ENCODE measurements around the gene INPP5D.
"Not testable (repeated sequence)": the region's sequence is repeated elsewhere in the genome, so short reads cannot be mapped to it uniquely, and the experiment has no call there.

The INPP5D gene

GRCh38 chr2:233092432-233093165, 32.5 kb downstream of the INPP5D start:
- no peak for DNase-seq (ENCODE audit: low read depth in 2 of 2)

GRCh38 chr2:233093166-233093448, 33.0 kb downstream of the INPP5D start:
- no peak for DNase-seq (ENCODE audit: low read depth in 2 of 2)

GRCh38 chr2:233093721-233094120, 33.6 kb downstream of the INPP5D start:
- DNase-seq (ENCODE audit: low read depth in 2 of 2), result no peak

- DNase-seq (ENCODE audit: low read depth in 2 of 2), result no peak
Observed at GRCh38 chr2:233094614-233095013, 34.5 kb downstream of the INPP5D start.

- no peak for DNase-seq (ENCODE audit: low read depth in 2 of 2)
Observed at GRCh38 chr2:233096006-233096405, 35.9 kb downstream of the INPP5D start.

- DNase-seq (ENCODE audit: low read depth in 2 of 2), result no peak
Observed at GRCh38 chr2:233098618-233099017, 38.5 kb downstream of the INPP5D start.

GRCh38 chr2:233099820-233100191, 39.7 kb downstream of the INPP5D start:
- not testable (repeated sequence) for DNase-seq (ENCODE audit: low read depth in 2 of 2)

GRCh38 chr2:233100192-233100998, 40.3 kb downstream of the INPP5D start:
- peak; percentile 61 to 68 for DNase-seq (ENCODE audit: low read depth in 2 of 2)

- DNase-seq (ENCODE audit: low read depth in 2 of 2), result no peak
Observed at GRCh38 chr2:233101141-233101540, 41.0 kb downstream of the INPP5D start.

- no peak for DNase-seq (ENCODE audit: low read depth in 2 of 2)
Observed at GRCh38 chr2:233101816-233102215, 41.7 kb downstream of the INPP5D start.

GRCh38 chr2:233105156-233105895, 45.2 kb downstream of the INPP5D start:
- DNase-seq (ENCODE audit: low read depth in 2 of 2), result no peak

GRCh38 chr2:233105930-233106329, 45.8 kb downstream of the INPP5D start:
- DNase-seq (ENCODE audit: low read depth in 2 of 2), result no peak

- no peak for DNase-seq (ENCODE audit: low read depth in 2 of 2)
Observed at GRCh38 chr2:233107011-233107410, 46.9 kb downstream of the INPP5D start.

GRCh38 chr2:233107831-233108300, 47.7 kb downstream of the INPP5D start:
- no peak for DNase-seq (ENCODE audit: low read depth in 2 of 2)

- no peak for DNase-seq (ENCODE audit: low read depth in 2 of 2)
Observed at GRCh38 chr2:233108611-233109490, 48.7 kb downstream of the INPP5D start.

GRCh38 chr2:233111427-233111826, 51.3 kb downstream of the INPP5D start:
- no peak for DNase-seq (ENCODE audit: low read depth in 2 of 2)

- no peak for DNase-seq (ENCODE audit: low read depth in 2 of 2)
Observed at GRCh38 chr2:233112329-233112728, 52.2 kb downstream of the INPP5D start.

- no peak for DNase-seq (ENCODE audit: low read depth in 2 of 2)
Observed at GRCh38 chr2:233112776-233113452, 52.8 kb downstream of the INPP5D start.

- DNase-seq (ENCODE audit: low read depth in 2 of 2), result no peak
Observed at GRCh38 chr2:233114421-233114861, 54.3 kb downstream of the INPP5D start.

GRCh38 chr2:233115121-233115520, 55.0 kb downstream of the INPP5D start:
- no peak for DNase-seq (ENCODE audit: low read depth in 2 of 2)

- DNase-seq (ENCODE audit: low read depth in 2 of 2), result no peak
Observed at GRCh38 chr2:233115741-233116140, 55.6 kb downstream of the INPP5D start.

All from stimulated activated CD8-positive, alpha-beta memory T cell treated with anti-CD3 and anti-CD28 coated beads, Interleukin-7, amount 100 ng/mL, for 4 hours (primary cell).